GM12878 (cell line): ENCODE measurements around the gene FOXL3.

ENCODE experiments used
- DPF2 ChIP-seq: fragments of 450-650 bp; IDR thresholded peaks from 2 replicates; pipeline ENCODE4 v1.6.1; 2017; ENCODE audit warnings: mild to moderate bottlenecking
- IRF3 ChIP-seq: fragments of 450-650 bp; IDR thresholded peaks from 2 replicates; pipeline ENCODE4 v1.6.1; 2014; ENCODE audit warnings: mild to moderate bottlenecking
- MYC ChIP-seq: IDR thresholded peaks from 2 replicates; pipeline ENCODE4 v1.6.1; 2011; ENCODE audit warnings: mild to moderate bottlenecking, low read length, moderate library complexity, inconsistent platforms; ENCODE audit not compliant: insufficient read depth, insufficient replicate concordance, insufficient read length, severe bottlenecking
- PAX5 ChIP-seq: IDR thresholded peaks from 2 replicates; pipeline ENCODE4 v1.6.1; 2011; ENCODE audit warnings: low read depth, low read length, borderline replicate concordance
- PML ChIP-seq: IDR thresholded peaks from 2 replicates; pipeline ENCODE4 v1.6.1; 2012; ENCODE audit warnings: low read length, inconsistent platforms
- POLR2AphosphoS5 ChIP-seq: IDR thresholded peaks from 2 replicates; pipeline ENCODE4 v1.6.1; 2011; ENCODE audit warnings: mild to moderate bottlenecking, low read length, inconsistent platforms
- REST ChIP-seq: IDR thresholded peaks from 2 replicates; pipeline ENCODE4 v1.6.1; 2012; ENCODE audit warnings: mild to moderate bottlenecking, low read depth, low read length
- RFX5 ChIP-seq: IDR thresholded peaks from 2 replicates; pipeline ENCODE4 v1.6.1; 2011; ENCODE audit warnings: low read depth, low read length, improper control_type of control experiment
- SUZ12 ChIP-seq: fragments of 200-600 bp; sonication (generic); IDR thresholded peaks from one replicate; pipeline ENCODE4 v1.6.1; 2018; ENCODE audit warnings: antibody characterized with exemption, mild to moderate bottlenecking; ENCODE audit not compliant: unreplicated experiment
- USF2 ChIP-seq: IDR thresholded peaks from 2 replicates; pipeline ENCODE4 v1.6.1; 2011; ENCODE audit warnings: low read depth, low read length, improper control_type of control experiment, borderline replicate concordance
- TF ChIP-seq, protein P1 (sequence below), 3 experiments: IDR thresholded peaks in 2 of 3; conservative IDR thresholded peaks in 1 of 3; 2 replicates each; pipeline ENCODE4 v1.5.1; 2011; ENCODE audit warnings: low read depth in 3 of 3, low read length in 3 of 3, mild to moderate bottlenecking in 3 of 3, control low read depth in 2 of 3, moderate library complexity in 2 of 3, inconsistent platforms in 1 of 3, mixed read lengths in 1 of 3; ENCODE audit not compliant: control insufficient read depth in 2 of 3, insufficient read depth in 1 of 3; ENCODE audit errors: extremely low read depth in 1 of 3

DNA sequence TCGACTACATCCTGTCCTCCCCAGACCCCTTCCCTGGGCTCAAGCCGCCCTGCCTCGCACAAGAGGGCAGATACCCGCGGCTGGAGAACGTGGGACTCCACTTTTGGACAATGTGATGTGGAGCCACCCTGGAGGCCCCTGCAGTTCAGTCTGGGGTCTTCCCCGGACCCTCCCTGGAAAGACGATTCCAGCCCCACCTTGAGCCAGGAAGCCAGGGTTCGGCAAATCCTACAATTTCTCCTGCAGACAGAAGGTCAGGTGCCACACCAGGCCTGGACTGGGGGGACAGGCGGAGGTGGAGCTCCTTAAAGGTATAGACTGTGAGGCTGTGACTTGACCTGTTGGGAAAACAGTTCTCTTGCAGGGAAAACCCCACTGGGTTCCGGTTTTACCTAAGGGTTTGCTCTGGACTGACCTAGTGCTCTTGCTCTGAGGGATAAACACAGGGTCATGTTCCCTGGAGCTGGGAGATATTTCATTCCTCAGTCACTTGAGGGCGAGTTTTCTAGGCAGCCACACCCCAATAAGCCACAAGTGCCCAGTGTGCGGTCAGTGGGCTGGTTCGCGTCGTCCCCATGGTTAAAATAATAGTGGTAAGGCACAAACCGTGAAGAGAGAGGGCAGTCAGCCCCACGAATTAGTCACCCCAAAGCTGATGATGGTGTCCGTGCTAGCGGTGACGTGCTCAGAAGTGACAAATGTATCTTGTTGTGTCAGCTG, 1.6 kb downstream of the FOXL3 start:
- TF ChIP-seq USF2 (no peak), MYC (no peak), SUZ12 (no peak), RFX5 (no peak), DPF2 (no peak), POLR2AphosphoS5 (no peak), PML (no peak), PAX5 (no peak), REST (no peak), IRF3 (no peak)
- TF ChIP-seq, protein P1, sequence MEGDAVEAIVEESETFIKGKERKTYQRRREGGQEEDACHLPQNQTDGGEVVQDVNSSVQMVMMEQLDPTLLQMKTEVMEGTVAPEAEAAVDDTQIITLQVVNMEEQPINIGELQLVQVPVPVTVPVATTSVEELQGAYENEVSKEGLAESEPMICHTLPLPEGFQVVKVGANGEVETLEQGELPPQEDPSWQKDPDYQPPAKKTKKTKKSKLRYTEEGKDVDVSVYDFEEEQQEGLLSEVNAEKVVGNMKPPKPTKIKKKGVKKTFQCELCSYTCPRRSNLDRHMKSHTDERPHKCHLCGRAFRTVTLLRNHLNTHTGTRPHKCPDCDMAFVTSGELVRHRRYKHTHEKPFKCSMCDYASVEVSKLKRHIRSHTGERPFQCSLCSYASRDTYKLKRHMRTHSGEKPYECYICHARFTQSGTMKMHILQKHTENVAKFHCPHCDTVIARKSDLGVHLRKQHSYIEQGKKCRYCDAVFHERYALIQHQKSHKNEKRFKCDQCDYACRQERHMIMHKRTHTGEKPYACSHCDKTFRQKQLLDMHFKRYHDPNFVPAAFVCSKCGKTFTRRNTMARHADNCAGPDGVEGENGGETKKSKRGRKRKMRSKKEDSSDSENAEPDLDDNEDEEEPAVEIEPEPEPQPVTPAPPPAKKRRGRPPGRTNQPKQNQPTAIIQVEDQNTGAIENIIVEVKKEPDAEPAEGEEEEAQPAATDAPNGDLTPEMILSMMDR (IDR thresholded peaks at IDR 0.05 in 2 of 3, conservative IDR thresholded peaks at IDR 0.05 in 1 of 3; ENCODE audit: control insufficient read depth in 2 of 3, extremely low read depth in 1 of 3, insufficient read depth in 1 of 3, low read depth in 3 of 3, low read length in 3 of 3) = no peak
